ENCODE results near the gene CTSZ. TPM values are rescaled to one million over a fixed set of nuclear protein-coding genes. Genes with fewer than 3 reads are reported as not detected.
A peak's percentile ranks its signal among the peaks of the same experiment; 100 is the strongest.

Gene CTSZ
- total RNA-seq, 1 donor from 2014 or later = 150 TPM

DNA sequence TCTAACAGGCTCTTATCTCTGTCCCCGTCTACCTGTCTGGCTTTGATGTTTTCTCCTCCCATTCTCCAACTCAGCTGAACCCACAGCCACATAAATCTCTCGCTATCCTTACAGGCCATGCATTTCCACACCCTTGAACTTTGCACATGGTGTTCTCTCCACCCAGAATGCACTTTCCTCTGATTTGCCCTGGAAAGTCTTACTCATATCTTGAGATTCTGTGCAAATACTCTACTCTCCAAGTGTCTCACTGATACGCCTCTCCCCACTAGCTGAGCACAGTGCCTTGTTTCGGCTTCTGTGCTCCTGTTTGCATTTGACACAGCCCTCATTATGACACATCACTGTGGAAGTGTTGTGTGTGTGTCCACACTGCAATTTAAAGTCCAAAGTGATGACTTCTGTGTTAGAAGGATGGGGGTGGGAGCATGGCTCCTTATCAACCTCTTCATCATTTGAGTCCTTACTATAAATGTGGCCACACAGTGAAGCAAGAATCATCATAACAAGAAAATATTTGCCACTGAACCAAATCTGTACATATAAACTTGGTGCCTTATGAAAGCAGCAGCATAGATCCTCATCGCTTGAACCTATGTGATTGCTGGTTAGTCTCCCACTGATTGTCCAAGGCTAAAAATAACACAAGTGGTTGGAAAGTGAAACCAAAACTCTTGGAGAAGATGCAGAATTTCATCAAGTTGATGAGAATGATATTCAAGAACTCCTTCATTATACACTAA lies 41.1 kb upstream of the CTSZ start:
- Mint-ChIP-seq H3K9me3 (ENCODE audit: unreplicated experiment) (no peaks in the 10 kb centered on the region), H3K4me1 (ENCODE audit: unreplicated experiment) (peaks cover 11% of the 10 kb centered on the region), H3K27ac (ENCODE audit: unreplicated experiment) (no peak overlapping the region), H3K27me3 (ENCODE audit: unreplicated experiment) (no peaks in the 10 kb centered on the region), H3K4me3 (ENCODE audit: unreplicated experiment) (no peak overlapping the region), H3K36me3 (ENCODE audit: low read depth, unreplicated experiment) (peaks cover 4% of the 10 kb centered on the region)
- TF ChIP-seq, protein P1, sequence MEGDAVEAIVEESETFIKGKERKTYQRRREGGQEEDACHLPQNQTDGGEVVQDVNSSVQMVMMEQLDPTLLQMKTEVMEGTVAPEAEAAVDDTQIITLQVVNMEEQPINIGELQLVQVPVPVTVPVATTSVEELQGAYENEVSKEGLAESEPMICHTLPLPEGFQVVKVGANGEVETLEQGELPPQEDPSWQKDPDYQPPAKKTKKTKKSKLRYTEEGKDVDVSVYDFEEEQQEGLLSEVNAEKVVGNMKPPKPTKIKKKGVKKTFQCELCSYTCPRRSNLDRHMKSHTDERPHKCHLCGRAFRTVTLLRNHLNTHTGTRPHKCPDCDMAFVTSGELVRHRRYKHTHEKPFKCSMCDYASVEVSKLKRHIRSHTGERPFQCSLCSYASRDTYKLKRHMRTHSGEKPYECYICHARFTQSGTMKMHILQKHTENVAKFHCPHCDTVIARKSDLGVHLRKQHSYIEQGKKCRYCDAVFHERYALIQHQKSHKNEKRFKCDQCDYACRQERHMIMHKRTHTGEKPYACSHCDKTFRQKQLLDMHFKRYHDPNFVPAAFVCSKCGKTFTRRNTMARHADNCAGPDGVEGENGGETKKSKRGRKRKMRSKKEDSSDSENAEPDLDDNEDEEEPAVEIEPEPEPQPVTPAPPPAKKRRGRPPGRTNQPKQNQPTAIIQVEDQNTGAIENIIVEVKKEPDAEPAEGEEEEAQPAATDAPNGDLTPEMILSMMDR (IDR thresholded peaks at IDR 0.05; ENCODE audit: unreplicated experiment) = no peak
- DNase-seq (ENCODE audit: low spot score) = no peak

DNA sequence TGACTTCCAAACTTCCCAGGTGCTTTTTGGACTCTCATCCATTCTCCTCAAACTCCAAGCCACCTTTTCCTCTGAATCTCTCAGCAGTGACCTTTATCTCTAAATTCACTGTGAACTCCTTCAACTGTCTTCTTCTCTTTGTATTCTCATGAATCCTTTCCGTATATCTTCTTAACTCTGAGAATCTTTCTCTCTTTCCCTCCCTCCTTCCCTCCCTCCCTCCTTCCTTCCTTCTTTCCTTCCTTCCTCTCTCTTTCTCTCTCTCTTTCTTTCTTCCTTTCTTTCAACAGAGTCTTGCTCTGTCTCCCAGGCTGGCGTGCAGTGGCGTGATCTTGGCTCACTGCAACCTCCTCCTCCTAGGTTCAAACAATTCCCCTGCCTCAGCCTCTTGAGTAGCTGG lies 39.8 kb upstream of the CTSZ start:
- peaks cover 9% of the 10 kb centered on the region for H3K4me1 Mint-ChIP-seq (ENCODE audit: unreplicated experiment)
- H3K27ac Mint-ChIP-seq (ENCODE audit: unreplicated experiment) = no peak overlapping the region
- H3K4me3 Mint-ChIP-seq (ENCODE audit: unreplicated experiment) = no peak overlapping the region
- no peaks in the 10 kb centered on the region for H3K9me3 Mint-ChIP-seq (ENCODE audit: unreplicated experiment)
- H3K36me3 Mint-ChIP-seq (ENCODE audit: low read depth, unreplicated experiment) = peaks cover 4% of the 10 kb centered on the region
- DNase-seq (ENCODE audit: low spot score) = no peak
- TF ChIP-seq, protein P1 (IDR thresholded peaks at IDR 0.05; ENCODE audit: unreplicated experiment) = no peak
- no peaks in the 10 kb centered on the region for H3K27me3 Mint-ChIP-seq (ENCODE audit: unreplicated experiment)

DNA sequence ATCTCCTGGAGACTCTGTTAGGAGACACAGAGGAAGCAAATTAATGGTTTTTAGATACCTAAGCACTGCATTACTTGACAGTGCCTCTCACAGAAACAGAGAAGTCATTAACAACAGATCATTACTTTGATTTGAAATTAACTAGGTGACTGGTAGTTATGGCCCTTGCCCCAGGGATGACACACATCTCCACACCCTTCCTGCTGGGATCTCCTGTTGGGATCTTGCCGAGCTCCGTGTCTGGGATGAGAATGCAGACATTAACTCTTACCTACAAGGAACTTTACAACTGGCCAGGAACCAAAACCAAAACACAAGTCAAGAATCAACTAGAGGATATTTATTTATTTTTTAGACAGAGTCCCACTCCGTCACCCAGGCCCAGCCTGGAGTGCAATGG lies 37.7 kb upstream of the CTSZ start:
- H3K4me1 Mint-ChIP-seq (ENCODE audit: unreplicated experiment) = peaks cover 25% of the 10 kb centered on the region

DNA sequence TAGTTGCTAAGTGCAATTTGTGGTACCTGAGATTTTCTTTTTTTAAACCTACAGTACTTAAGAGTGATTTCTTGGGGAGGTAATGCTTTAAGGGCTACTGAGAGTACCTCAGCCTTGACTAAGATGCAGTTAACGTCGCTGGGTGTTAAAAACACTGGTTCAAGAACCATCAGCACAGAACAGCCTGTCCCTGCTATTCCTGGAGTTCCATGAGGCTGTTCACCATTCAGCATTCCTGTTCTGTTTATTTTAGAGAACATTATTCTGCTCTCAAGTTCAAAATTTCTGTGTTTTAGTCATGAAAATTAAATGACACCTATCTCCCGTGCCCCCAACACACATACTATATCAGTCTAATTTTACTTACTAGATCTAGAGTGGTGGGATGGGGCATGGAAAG lies 37.2 kb upstream of the CTSZ start:
- H3K27ac Mint-ChIP-seq (ENCODE audit: unreplicated experiment) = no peak overlapping the region
- peaks cover 4% of the 10 kb centered on the region for H3K36me3 Mint-ChIP-seq (ENCODE audit: low read depth, unreplicated experiment)

More for the DNA sequence above, 37.7 kb upstream of the CTSZ start:
- H3K9me3 Mint-ChIP-seq (ENCODE audit: unreplicated experiment) = no peaks in the 10 kb centered on the region
- H3K4me3 Mint-ChIP-seq (ENCODE audit: unreplicated experiment) = no peak overlapping the region
- no peak for DNase-seq (ENCODE audit: low spot score)
- TF ChIP-seq, protein P1 (IDR thresholded peaks at IDR 0.05; ENCODE audit: unreplicated experiment) = no peak
- peaks cover 4% of the 10 kb centered on the region for H3K36me3 Mint-ChIP-seq (ENCODE audit: low read depth, unreplicated experiment)
- no peak overlapping the region for H3K27ac Mint-ChIP-seq (ENCODE audit: unreplicated experiment)
- H3K27me3 Mint-ChIP-seq (ENCODE audit: unreplicated experiment) = no peaks in the 10 kb centered on the region

DNA sequence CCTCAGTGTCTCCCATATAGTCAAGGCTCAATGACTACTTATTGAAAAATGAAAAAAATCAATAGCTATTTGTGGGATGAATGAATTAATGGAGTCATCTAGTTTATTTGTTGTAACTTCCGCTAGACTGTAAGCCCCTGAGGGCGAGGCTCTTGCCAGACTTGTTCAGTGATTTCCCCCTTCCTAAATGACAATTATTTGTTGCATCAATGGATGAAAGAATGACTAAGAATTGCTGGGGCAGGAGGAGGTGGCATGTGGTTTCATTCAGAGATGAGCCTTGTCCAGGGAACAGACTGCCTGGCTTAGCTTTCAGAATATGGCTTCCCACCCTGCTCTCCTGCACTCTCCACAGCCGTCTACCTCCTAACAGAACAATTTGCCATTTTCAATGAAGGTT lies 36.6 kb upstream of the CTSZ start:
- no peak for DNase-seq (ENCODE audit: low spot score)
- H3K4me3 Mint-ChIP-seq (ENCODE audit: unreplicated experiment) = peak overlapping the region; percentile 80
- peaks cover 21% of the 10 kb centered on the region for H3K4me1 Mint-ChIP-seq (ENCODE audit: unreplicated experiment)
- no peaks in the 10 kb centered on the region for H3K9me3 Mint-ChIP-seq (ENCODE audit: unreplicated experiment)
- H3K27me3 Mint-ChIP-seq (ENCODE audit: unreplicated experiment) = no peaks in the 10 kb centered on the region
- peaks cover 4% of the 10 kb centered on the region for H3K36me3 Mint-ChIP-seq (ENCODE audit: low read depth, unreplicated experiment)
- TF ChIP-seq, protein P1 (IDR thresholded peaks at IDR 0.05; ENCODE audit: unreplicated experiment) = no peak
- H3K27ac Mint-ChIP-seq (ENCODE audit: unreplicated experiment) = peak overlapping the region; percentile 7

More for the DNA sequence above, 37.2 kb upstream of the CTSZ start:
- no peaks in the 10 kb centered on the region for H3K27me3 Mint-ChIP-seq (ENCODE audit: unreplicated experiment)
- H3K4me1 Mint-ChIP-seq (ENCODE audit: unreplicated experiment) = peaks cover 22% of the 10 kb centered on the region
- TF ChIP-seq, protein P1 (IDR thresholded peaks at IDR 0.05; ENCODE audit: unreplicated experiment) = no peak
- no peaks in the 10 kb centered on the region for H3K9me3 Mint-ChIP-seq (ENCODE audit: unreplicated experiment)
- H3K4me3 Mint-ChIP-seq (ENCODE audit: unreplicated experiment) = no peak overlapping the region
- no peak for DNase-seq (ENCODE audit: low spot score)
